Measurements from ENCODE around the gene CLDN12.

- TF ChIP-seq, protein P1, sequence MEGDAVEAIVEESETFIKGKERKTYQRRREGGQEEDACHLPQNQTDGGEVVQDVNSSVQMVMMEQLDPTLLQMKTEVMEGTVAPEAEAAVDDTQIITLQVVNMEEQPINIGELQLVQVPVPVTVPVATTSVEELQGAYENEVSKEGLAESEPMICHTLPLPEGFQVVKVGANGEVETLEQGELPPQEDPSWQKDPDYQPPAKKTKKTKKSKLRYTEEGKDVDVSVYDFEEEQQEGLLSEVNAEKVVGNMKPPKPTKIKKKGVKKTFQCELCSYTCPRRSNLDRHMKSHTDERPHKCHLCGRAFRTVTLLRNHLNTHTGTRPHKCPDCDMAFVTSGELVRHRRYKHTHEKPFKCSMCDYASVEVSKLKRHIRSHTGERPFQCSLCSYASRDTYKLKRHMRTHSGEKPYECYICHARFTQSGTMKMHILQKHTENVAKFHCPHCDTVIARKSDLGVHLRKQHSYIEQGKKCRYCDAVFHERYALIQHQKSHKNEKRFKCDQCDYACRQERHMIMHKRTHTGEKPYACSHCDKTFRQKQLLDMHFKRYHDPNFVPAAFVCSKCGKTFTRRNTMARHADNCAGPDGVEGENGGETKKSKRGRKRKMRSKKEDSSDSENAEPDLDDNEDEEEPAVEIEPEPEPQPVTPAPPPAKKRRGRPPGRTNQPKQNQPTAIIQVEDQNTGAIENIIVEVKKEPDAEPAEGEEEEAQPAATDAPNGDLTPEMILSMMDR (conservative IDR thresholded peaks at IDR 0.05; ENCODE audit: low read length): no peak
- TF ChIP-seq EZH2phosphoT487 (IDR thresholded peaks at IDR 0.05; ENCODE audit: borderline replicate concordance): no peak
These were observed 15.6 kb upstream of the CLDN12 start for GRCh38 chr7:90387470-90388240.

All from Loucy (cell line).